WTC11 (cell line): ENCODE results near the gene KLHDC9. TPM values are rescaled to one million over a fixed set of nuclear protein-coding genes. Genes with fewer than 3 reads are reported as not detected.

Experiments
- ATAC-seq: fragments of 200-7000 bp; cut with Tn5 transposase; 2 replicates; pipeline ENCODE4 v1.10.0; 2021; ENCODE audit warnings: mild to moderate bottlenecking, moderate library complexity
- CTCF ChIA-PET: fragments of 300-600 bp; sonication (Branson Sonifier 250); formaldehyde crosslinking; loops from one replicate; lab custom pipeline; 2021; ENCODE audit warnings: antibody characterized with exemption; lab: Charles Lee
- POLR2A ChIA-PET: fragments of 350-600 bp; sonication (Branson Sonifier 250); formaldehyde crosslinking; loops from one replicate; lab custom pipeline; 2021; ENCODE audit warnings: antibody characterized with exemption; lab: Charles Lee
- DNase-seq: peaks from one replicate; pipeline ENCODE4 v3.0.0; 2021; ENCODE audit warnings: low spot score
- H3K27ac Mint-ChIP-seq: 2 replicates; pipeline ENCODE4 v1.8.0; 2021; ENCODE audit warnings: mixed read lengths
- H3K27me3 Mint-ChIP-seq: 2 replicates; pipeline ENCODE4 v1.8.0; 2021; ENCODE audit warnings: low read depth, mild to moderate bottlenecking, moderate library complexity, mixed read lengths
- H3K36me3 Mint-ChIP-seq: 2 replicates; pipeline ENCODE4 v1.8.0; 2021; ENCODE audit warnings: mixed read lengths
- H3K4me1 Mint-ChIP-seq: 2 replicates; pipeline ENCODE4 v1.8.0; 2022; ENCODE audit warnings: mixed read lengths
- H3K4me3 Mint-ChIP-seq: 2 replicates; pipeline ENCODE4 v1.8.0; 2021; ENCODE audit warnings: mild to moderate bottlenecking, moderate library complexity, mixed read lengths
- H3K9me3 Mint-ChIP-seq: 2 replicates; pipeline ENCODE4 v1.8.0; 2021; ENCODE audit warnings: mixed read lengths
- CREB1 ChIP-seq: sonication (generic); formaldehyde crosslinking; IDR thresholded peaks from 2 replicates; pipeline ENCODE4 v1.8.0; 2023; ENCODE audit warnings: mild to moderate bottlenecking, missing genetic modification reagents
- CTCF ChIP-seq: fragments of 200-600 bp; IDR thresholded peaks from 2 replicates; pipeline ENCODE4 v1.8.0; 2022; ENCODE audit warnings: antibody characterized with exemption
- E2F5 ChIP-seq: sonication (generic); formaldehyde crosslinking; IDR thresholded peaks from 2 replicates; pipeline ENCODE4 v1.8.1; 2022; ENCODE audit warnings: mild to moderate bottlenecking, moderate library complexity, missing genetic modification reagents
- ESRRA ChIP-seq: sonication (generic); formaldehyde crosslinking; IDR thresholded peaks from 2 replicates; pipeline ENCODE4 v1.8.1; 2022; ENCODE audit warnings: mild to moderate bottlenecking, missing genetic modification reagents, borderline replicate concordance
- ETV6 ChIP-seq: sonication (generic); formaldehyde crosslinking; IDR thresholded peaks from 2 replicates; pipeline ENCODE4 v1.8.1; 2022; ENCODE audit warnings: mild to moderate bottlenecking, missing genetic modification reagents
- FOXJ3 ChIP-seq: sonication (generic); formaldehyde crosslinking; IDR thresholded peaks from 2 replicates; pipeline ENCODE4 v1.9.0; 2021; ENCODE audit warnings: missing genetic modification reagents, mild to moderate bottlenecking, borderline replicate concordance
- FOXP1 ChIP-seq: sonication (generic); formaldehyde crosslinking; IDR thresholded peaks from 2 replicates; pipeline ENCODE4 v1.8.0; 2022; ENCODE audit warnings: missing genetic modification reagents, mild to moderate bottlenecking, moderate library complexity, borderline replicate concordance
- GABPB1 ChIP-seq: sonication (generic); formaldehyde crosslinking; IDR thresholded peaks from 2 replicates; pipeline ENCODE4 v1.8.1; 2023; ENCODE audit warnings: mild to moderate bottlenecking, missing genetic modification reagents
- MLX ChIP-seq: sonication (generic); formaldehyde crosslinking; IDR thresholded peaks from 2 replicates; pipeline ENCODE4 v1.8.1; 2023; ENCODE audit warnings: mild to moderate bottlenecking, missing genetic modification reagents, moderate library complexity
- NFATC4 ChIP-seq: fragments of 250-450 bp; sonication (Bioruptor Pico); IDR thresholded peaks from 2 replicates; pipeline ENCODE4 v1.9.0; 2021; ENCODE audit warnings: mild to moderate bottlenecking
- NFE2L1 ChIP-seq: sonication (generic); formaldehyde crosslinking; IDR thresholded peaks from 2 replicates; pipeline ENCODE4 v1.8.1; 2023; ENCODE audit warnings: missing genetic modification reagents
- NR2C2 ChIP-seq: sonication (generic); formaldehyde crosslinking; IDR thresholded peaks from 2 replicates; pipeline ENCODE4 v1.8.0; 2022; ENCODE audit warnings: mild to moderate bottlenecking, missing genetic modification reagents
- NR3C1 ChIP-seq: sonication (generic); formaldehyde crosslinking; conservative IDR thresholded peaks from 2 replicates; pipeline ENCODE4 v1.8.1; 2023; ENCODE audit warnings: low read depth, mild to moderate bottlenecking, missing genetic modification reagents
- RORB ChIP-seq: fragments of 250-450 bp; sonication (Bioruptor Pico); IDR thresholded peaks from 2 replicates; pipeline ENCODE4 v1.9.0; 2021; ENCODE audit warnings: mild to moderate bottlenecking
- SP1 ChIP-seq: sonication (generic); formaldehyde crosslinking; conservative IDR thresholded peaks from 2 replicates; pipeline ENCODE4 v1.8.1; 2022; ENCODE audit warnings: missing genetic modification reagents
- ZBTB21 ChIP-seq: sonication (generic); formaldehyde crosslinking; IDR thresholded peaks from 2 replicates; pipeline ENCODE4 v1.8.1; 2023; ENCODE audit warnings: mild to moderate bottlenecking, missing genetic modification reagents, borderline replicate concordance
- ZNF423 ChIP-seq: fragments of 250-450 bp; sonication (Bioruptor Pico); IDR thresholded peaks from 2 replicates; pipeline ENCODE4 v2.1.2; 2022; ENCODE audit warnings: mild to moderate bottlenecking, moderate library complexity
- total RNA-seq: library from RNA; stranded (reverse); gene quantifications from 3 replicates; pipeline ENCODE4 v1.2.3, GENCODE V29; 2021
- TF ChIP-seq, protein P1 (sequence below): sonication (generic); formaldehyde crosslinking; IDR thresholded peaks from 2 replicates; pipeline ENCODE4 v1.8.1; 2023; ENCODE audit warnings: mild to moderate bottlenecking, missing genetic modification reagents
- TF ChIP-seq, protein P2 (sequence below): sonication (generic); formaldehyde crosslinking; IDR thresholded peaks from 2 replicates; pipeline ENCODE4 v1.8.1; 2023; ENCODE audit warnings: mild to moderate bottlenecking, moderate library complexity, missing genetic modification reagents
- TF ChIP-seq, protein P3 (sequence below): fragments of 250-450 bp; sonication (Bioruptor Pico); IDR thresholded peaks from 2 replicates; pipeline ENCODE4 v1.8.0; 2021; ENCODE audit warnings: mild to moderate bottlenecking
- TF ChIP-seq, protein P4 (sequence below): sonication (generic); formaldehyde crosslinking; conservative IDR thresholded peaks from 2 replicates; pipeline ENCODE4 v1.8.1; 2023; ENCODE audit warnings: mild to moderate bottlenecking, low read depth, missing genetic modification reagents, moderate library complexity

The KLHDC9 gene
- total RNA-seq, 1 experiment from 2014 or later: 5.8 TPM

- TF ChIP-seq, protein P1, sequence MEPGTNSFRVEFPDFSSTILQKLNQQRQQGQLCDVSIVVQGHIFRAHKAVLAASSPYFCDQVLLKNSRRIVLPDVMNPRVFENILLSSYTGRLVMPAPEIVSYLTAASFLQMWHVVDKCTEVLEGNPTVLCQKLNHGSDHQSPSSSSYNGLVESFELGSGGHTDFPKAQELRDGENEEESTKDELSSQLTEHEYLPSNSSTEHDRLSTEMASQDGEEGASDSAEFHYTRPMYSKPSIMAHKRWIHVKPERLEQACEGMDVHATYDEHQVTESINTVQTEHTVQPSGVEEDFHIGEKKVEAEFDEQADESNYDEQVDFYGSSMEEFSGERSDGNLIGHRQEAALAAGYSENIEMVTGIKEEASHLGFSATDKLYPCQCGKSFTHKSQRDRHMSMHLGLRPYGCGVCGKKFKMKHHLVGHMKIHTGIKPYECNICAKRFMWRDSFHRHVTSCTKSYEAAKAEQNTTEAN (CRISPR knock-in tag): no peak
- no peak for TF ChIP-seq NFE2L1 (CRISPR knock-in tag)
- TF ChIP-seq, all 79 proteins: peak for 0
These were observed 7.5 kb upstream of the KLHDC9 start (continued) for GRCh38 chr1:161090617-161091016.

- Mint-ChIP-seq H3K27me3 (peaks cover 6% of the 10 kb centered on the region; the same call in 1 of the 2 replicates), H3K4me3 (no peak overlapping the region), H3K4me1 (peaks cover 13% of the 10 kb centered on the region), H3K9me3 (no peaks in the 10 kb centered on the region), H3K27ac (no peak overlapping the region), H3K36me3 (no peaks in the 10 kb centered on the region)
- no peak for DNase-seq
- ATAC-seq: no peak
- TF ChIP-seq FOXJ3 (CRISPR knock-in tag): no peak
- TF ChIP-seq, protein P1 (CRISPR knock-in tag): no peak
- TF ChIP-seq SP1 (CRISPR knock-in tag): no peak
- TF ChIP-seq CTCF: no peak
- ChIA-PET CTCF (interaction anchor here (0.6 to 3.0 kb wide), 2 partner anchors 20 to 133 kb away, joined by 3 to 23 read pairs; no protein-coding TSS in a partner anchor), POLR2A (no interaction called here)
These were observed 7.1 kb upstream of the KLHDC9 start for GRCh38 chr1:161091093-161091492.

GRCh38 chr1:161091796-161092507, 6.2 kb upstream of the KLHDC9 start:
- CTCF ChIA-PET: no interaction called here

More at GRCh38 chr1:161091796-161092507, 6.2 kb upstream of the KLHDC9 start:
- no peaks in the 10 kb centered on the region for H3K9me3 Mint-ChIP-seq
- POLR2A ChIA-PET: no interaction called here
- ATAC-seq (no peak), DNase-seq (no peak)
- TF ChIP-seq ZNF423 (CRISPR knock-in tag) (no peak), ETV6 (CRISPR knock-in tag) (no peak), NFATC4 (CRISPR knock-in tag) (no peak), NR3C1 (no peak), MLX (CRISPR knock-in tag) (no peak), ZBTB21 (CRISPR knock-in tag) (no peak), E2F5 (CRISPR knock-in tag) (no peak), GABPB1 (CRISPR knock-in tag) (no peak), FOXP1 (CRISPR knock-in tag) (no peak), CREB1 (CRISPR knock-in tag) (no peak), RORB (CRISPR knock-in tag) (no peak), NR2C2 (no peak), ESRRA (CRISPR knock-in tag) (no peak)
- TF ChIP-seq, protein P2, sequence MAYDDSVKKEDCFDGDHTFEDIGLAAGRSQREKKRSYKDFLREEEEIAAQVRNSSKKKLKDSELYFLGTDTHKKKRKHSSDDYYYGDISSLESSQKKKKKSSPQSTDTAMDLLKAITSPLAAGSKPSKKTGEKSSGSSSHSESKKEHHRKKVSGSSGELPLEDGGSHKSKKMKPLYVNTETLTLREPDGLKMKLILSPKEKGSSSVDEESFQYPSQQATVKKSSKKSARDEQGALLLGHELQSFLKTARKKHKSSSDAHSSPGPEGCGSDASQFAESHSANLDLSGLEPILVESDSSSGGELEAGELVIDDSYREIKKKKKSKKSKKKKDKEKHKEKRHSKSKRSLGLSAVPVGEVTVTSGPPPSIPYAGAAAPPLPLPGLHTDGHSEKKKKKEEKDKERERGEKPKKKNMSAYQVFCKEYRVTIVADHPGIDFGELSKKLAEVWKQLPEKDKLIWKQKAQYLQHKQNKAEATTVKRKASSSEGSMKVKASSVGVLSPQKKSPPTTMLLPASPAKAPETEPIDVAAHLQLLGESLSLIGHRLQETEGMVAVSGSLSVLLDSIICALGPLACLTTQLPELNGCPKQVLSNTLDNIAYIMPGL: no peak
- TF ChIP-seq, protein P3, sequence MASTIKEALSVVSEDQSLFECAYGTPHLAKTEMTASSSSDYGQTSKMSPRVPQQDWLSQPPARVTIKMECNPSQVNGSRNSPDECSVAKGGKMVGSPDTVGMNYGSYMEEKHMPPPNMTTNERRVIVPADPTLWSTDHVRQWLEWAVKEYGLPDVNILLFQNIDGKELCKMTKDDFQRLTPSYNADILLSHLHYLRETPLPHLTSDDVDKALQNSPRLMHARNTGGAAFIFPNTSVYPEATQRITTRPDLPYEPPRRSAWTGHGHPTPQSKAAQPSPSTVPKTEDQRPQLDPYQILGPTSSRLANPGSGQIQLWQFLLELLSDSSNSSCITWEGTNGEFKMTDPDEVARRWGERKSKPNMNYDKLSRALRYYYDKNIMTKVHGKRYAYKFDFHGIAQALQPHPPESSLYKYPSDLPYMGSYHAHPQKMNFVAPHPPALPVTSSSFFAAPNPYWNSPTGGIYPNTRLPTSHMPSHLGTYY (CRISPR knock-in tag): no peak
- TF ChIP-seq, protein P4, sequence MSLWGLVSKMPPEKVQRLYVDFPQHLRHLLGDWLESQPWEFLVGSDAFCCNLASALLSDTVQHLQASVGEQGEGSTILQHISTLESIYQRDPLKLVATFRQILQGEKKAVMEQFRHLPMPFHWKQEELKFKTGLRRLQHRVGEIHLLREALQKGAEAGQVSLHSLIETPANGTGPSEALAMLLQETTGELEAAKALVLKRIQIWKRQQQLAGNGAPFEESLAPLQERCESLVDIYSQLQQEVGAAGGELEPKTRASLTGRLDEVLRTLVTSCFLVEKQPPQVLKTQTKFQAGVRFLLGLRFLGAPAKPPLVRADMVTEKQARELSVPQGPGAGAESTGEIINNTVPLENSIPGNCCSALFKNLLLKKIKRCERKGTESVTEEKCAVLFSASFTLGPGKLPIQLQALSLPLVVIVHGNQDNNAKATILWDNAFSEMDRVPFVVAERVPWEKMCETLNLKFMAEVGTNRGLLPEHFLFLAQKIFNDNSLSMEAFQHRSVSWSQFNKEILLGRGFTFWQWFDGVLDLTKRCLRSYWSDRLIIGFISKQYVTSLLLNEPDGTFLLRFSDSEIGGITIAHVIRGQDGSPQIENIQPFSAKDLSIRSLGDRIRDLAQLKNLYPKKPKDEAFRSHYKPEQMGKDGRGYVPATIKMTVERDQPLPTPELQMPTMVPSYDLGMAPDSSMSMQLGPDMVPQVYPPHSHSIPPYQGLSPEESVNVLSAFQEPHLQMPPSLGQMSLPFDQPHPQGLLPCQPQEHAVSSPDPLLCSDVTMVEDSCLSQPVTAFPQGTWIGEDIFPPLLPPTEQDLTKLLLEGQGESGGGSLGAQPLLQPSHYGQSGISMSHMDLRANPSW (CRISPR knock-in tag): no peak
- peaks cover 4% of the 10 kb centered on the region for H3K4me1 Mint-ChIP-seq
- no peaks in the 10 kb centered on the region for H3K36me3 Mint-ChIP-seq
- no peak overlapping the region for H3K4me3 Mint-ChIP-seq
- peaks cover 6% of the 10 kb centered on the region; the same call in 1 of the 2 replicates for H3K27me3 Mint-ChIP-seq
- no peak overlapping the region for H3K27ac Mint-ChIP-seq
